ENCODE data around the gene REG1B. TPM values are rescaled to one million over a fixed set of nuclear protein-coding genes. Genes with fewer than 3 reads are reported as not detected.

The REG1B gene
- total RNA-seq, 1 experiment from 2014 or later, result not detected

DNA sequence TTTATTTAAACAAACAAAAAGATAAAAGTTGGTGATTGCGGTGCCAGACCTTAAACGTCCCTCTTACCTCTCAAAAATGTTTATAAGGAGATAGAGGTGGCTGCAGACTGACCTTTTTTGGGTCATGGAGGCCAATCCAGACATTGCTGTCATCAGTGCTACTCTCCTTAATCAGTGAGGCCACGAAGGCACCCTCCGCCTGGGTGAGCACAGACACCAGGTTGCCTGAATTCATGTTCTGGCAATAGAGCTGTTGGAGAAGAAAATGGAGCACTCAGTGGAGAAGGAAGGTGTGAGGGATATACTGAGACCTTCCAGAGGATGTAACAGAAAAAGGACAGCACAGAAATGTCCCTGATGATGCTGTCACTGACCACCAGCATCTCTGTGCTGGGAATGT lies 1.5 kb downstream of the REG1B start:
- H3K9ac ChIP-seq (ENCODE audit: extremely low read depth, insufficient read length, low read length), result no peak overlapping the region
- no peak overlapping the region for H3K23ac ChIP-seq (ENCODE audit: insufficient read length, low read depth, low read length)
- no peak overlapping the region for H4K8ac ChIP-seq (replicated peaks; ENCODE audit: insufficient read length, low read depth, low read length)
- no peak overlapping the region for H3T11ph ChIP-seq (ENCODE audit: low read length)
- Mint-ChIP-seq H3K4me3 (no peak overlapping the region), H3K27me3 (ENCODE audit: low read depth) (peaks cover 2% of the 10 kb centered on the region), H3K36me3 (ENCODE audit: insufficient read depth in 1 of 3, low read depth in 3 of 3) (no peaks in the 10 kb centered on the region; a peak in 1 of 7 replicates), H3K27ac (no peak overlapping the region), H3K4me1 (peaks cover 8% of the 10 kb centered on the region in 2 experiments), H3K9me3 (no peaks in the 10 kb centered on the region)
- H3K4me1 ChIP-seq (ENCODE audit: insufficient read depth, low read length), result no peaks in the 10 kb centered on the region
- H2BK5ac ChIP-seq (ENCODE audit: insufficient read length, low read length), result no peak overlapping the region
- TF ChIP-seq, protein P1, sequence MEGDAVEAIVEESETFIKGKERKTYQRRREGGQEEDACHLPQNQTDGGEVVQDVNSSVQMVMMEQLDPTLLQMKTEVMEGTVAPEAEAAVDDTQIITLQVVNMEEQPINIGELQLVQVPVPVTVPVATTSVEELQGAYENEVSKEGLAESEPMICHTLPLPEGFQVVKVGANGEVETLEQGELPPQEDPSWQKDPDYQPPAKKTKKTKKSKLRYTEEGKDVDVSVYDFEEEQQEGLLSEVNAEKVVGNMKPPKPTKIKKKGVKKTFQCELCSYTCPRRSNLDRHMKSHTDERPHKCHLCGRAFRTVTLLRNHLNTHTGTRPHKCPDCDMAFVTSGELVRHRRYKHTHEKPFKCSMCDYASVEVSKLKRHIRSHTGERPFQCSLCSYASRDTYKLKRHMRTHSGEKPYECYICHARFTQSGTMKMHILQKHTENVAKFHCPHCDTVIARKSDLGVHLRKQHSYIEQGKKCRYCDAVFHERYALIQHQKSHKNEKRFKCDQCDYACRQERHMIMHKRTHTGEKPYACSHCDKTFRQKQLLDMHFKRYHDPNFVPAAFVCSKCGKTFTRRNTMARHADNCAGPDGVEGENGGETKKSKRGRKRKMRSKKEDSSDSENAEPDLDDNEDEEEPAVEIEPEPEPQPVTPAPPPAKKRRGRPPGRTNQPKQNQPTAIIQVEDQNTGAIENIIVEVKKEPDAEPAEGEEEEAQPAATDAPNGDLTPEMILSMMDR (conservative IDR thresholded peaks at IDR 0.05), result no peak
- WGBS (ENCODE audit: extremely low coverage, insufficient read length, low lambda C conversion rate), result no CpG with 5 or more reads among the region's 4 CpGs
- no peak overlapping the region for H3K18ac ChIP-seq (ENCODE audit: insufficient read length, low read depth, low read length)
- no peak overlapping the region for H2BK12ac ChIP-seq (ENCODE audit: insufficient read length, low read depth, low read length)
- H2BK20ac ChIP-seq (ENCODE audit: low read depth, low read length, poor library complexity, severe bottlenecking), result no peak overlapping the region
- no peaks in the 10 kb centered on the region for H3K79me2 ChIP-seq (ENCODE audit: insufficient read depth, low read length)
- H3K56ac ChIP-seq (ENCODE audit: insufficient read length, low read depth, low read length), result no peak overlapping the region
- H2BK120ac ChIP-seq (ENCODE audit: low read depth, low read length, poor library complexity, severe bottlenecking), result no peak overlapping the region
- no peak overlapping the region for H2BK15ac ChIP-seq (ENCODE audit: low read depth, low read length)
- H4K91ac ChIP-seq (ENCODE audit: insufficient read length, low read depth, low read length), result no peak overlapping the region
- DNase-seq, result no peak
- H4K20me1 ChIP-seq (ENCODE audit: control insufficient read depth, insufficient read depth, insufficient read length), result no peaks in the 10 kb centered on the region
- no peaks in the 10 kb centered on the region for H3K79me1 ChIP-seq (ENCODE audit: insufficient read depth, low read depth, low read length, poor library complexity, severe bottlenecking)
- H3K14ac ChIP-seq (ENCODE audit: insufficient read depth, low read length), result no peak overlapping the region
- no peak overlapping the region for H2AK5ac ChIP-seq (ENCODE audit: insufficient read length, low read length)
- H4K5ac ChIP-seq (ENCODE audit: insufficient read length, low read depth, low read length), result no peak overlapping the region
- no peak overlapping the region for H3K4me2 ChIP-seq (ENCODE audit: insufficient read depth, insufficient read length, low read length)
- no peaks in the 10 kb centered on the region for H3K23me2 ChIP-seq (ENCODE audit: insufficient read length, low read depth, low read length, poor library complexity, severe bottlenecking)
- no peaks in the 10 kb centered on the region for H3K27me3 ChIP-seq (ENCODE audit: insufficient read depth, low read length)
- H3K4ac ChIP-seq (ENCODE audit: low read depth, low read length), result no peak overlapping the region
- no peak overlapping the region for H3K27ac ChIP-seq (ENCODE audit: insufficient read length, low read depth, low read length)
- no peaks in the 10 kb centered on the region for H3K9me3 ChIP-seq (ENCODE audit: control insufficient read depth, low read depth, low read length)
- H2AFZ ChIP-seq (ENCODE audit: low read length), result no peak overlapping the region

Data from H9 (cell line).